H1 (cell line): ENCODE measurements around the gene C19orf44. TPM values are rescaled to one million over a fixed set of nuclear protein-coding genes. Genes with fewer than 3 reads are reported as not detected.

ENCODE experiments used
- CTCF ChIA-PET: fragments of 300-600 bp; sonication (Branson Sonifier 250); formaldehyde crosslinking; loops from one replicate; lab custom pipeline; 2021; ENCODE audit not compliant: partially characterized antibody; lab: Charles Lee
- POLR2A ChIA-PET: fragments of 300-600 bp; sonication (Branson Sonifier 250); formaldehyde crosslinking; loops from one replicate; lab custom pipeline; 2021; ENCODE audit warnings: inconsistent platforms; ENCODE audit not compliant: partially characterized antibody; lab: Charles Lee
- DNase-seq, 2 experiments: peaks; one replicate each; pipeline versions ENCODE4 v3.0.0 to v3.0.0-alpha.2; 2010 to 2022; ENCODE audit warnings: low spot score in 2 of 2, low read depth in 1 of 2, mixed read lengths in 1 of 2
- FAIRE-seq: peaks from 2 replicates; lab custom pipeline; 2011; peaks lifted over from hg19 to GRCh38; lab: Jason Lieb, UNC
- H2AFZ ChIP-seq: 2 replicates; pipeline ENCODE4 v1.8.1; 2012; ENCODE audit warnings: low read length, inconsistent platforms
- H2AK5ac ChIP-seq: 2 replicates; pipeline ENCODE4 v1.6.1; 2013; ENCODE audit warnings: low read depth, low read length
- H2BK120ac ChIP-seq: replicated peaks from 2 replicates; pipeline ENCODE3; 2013; ENCODE audit warnings: low read depth, low read length, inconsistent platforms
- H2BK12ac ChIP-seq: 2 replicates; pipeline ENCODE4 v1.6.1; 2013; ENCODE audit warnings: low read depth, low read length
- H2BK15ac ChIP-seq: 2 replicates; pipeline ENCODE4 v1.6.1; 2013; ENCODE audit warnings: low read length
- H2BK20ac ChIP-seq: 2 replicates; pipeline ENCODE4 v1.6.1; 2013; ENCODE audit warnings: low read length
- H2BK5ac ChIP-seq: 2 replicates; pipeline ENCODE4 v1.6.1; 2013; ENCODE audit warnings: low read depth, low read length
- H3K14ac ChIP-seq: 2 replicates; pipeline ENCODE4 v1.6.1; 2013; ENCODE audit warnings: inconsistent platforms; ENCODE audit not compliant: insufficient read length
- H3K18ac ChIP-seq: 2 replicates; pipeline ENCODE4 v1.6.1; 2013; ENCODE audit warnings: low read length; ENCODE audit errors: extremely low read depth
- H3K23ac ChIP-seq: 2 replicates; pipeline ENCODE4 v1.6.1; 2013; ENCODE audit warnings: inconsistent platforms; ENCODE audit not compliant: insufficient read length
- H3K23me2 ChIP-seq: 2 replicates; pipeline ENCODE4 v1.6.1; 2013; ENCODE audit warnings: low read depth, low read length
- H3K27ac ChIP-seq: 2 replicates; pipeline ENCODE4 v1.6.1; 2011; ENCODE audit warnings: low read depth, low read length, inconsistent platforms
- H3K27me3 ChIP-seq, 4 experiments: replicated peaks in 1 of 4; 1 replicate in 1 of 4; 2 replicates in 3 of 4; pipeline versions ENCODE4 v1.6.1 to v1.8.1; 2011 to 2013; ENCODE audit warnings: low read length in 3 of 4, mild to moderate bottlenecking in 3 of 4, inconsistent platforms in 2 of 4, mixed read lengths in 2 of 4, moderate library complexity in 1 of 4; ENCODE audit not compliant: control insufficient read depth in 3 of 4, insufficient read depth in 3 of 4; ENCODE audit errors: extremely low read depth in 1 of 4
- H3K36me3 ChIP-seq, 4 experiments: 2 replicates each; pipeline versions ENCODE4 v1.6.1 to v1.8.1; 2011 to 2013; ENCODE audit warnings: mild to moderate bottlenecking in 4 of 4, low read length in 3 of 4, moderate library complexity in 2 of 4, control low read depth in 1 of 4, inconsistent platforms in 1 of 4; ENCODE audit not compliant: insufficient read depth in 4 of 4, control insufficient read depth in 2 of 4
- H3K4ac ChIP-seq: replicated peaks from 2 replicates; pipeline ENCODE3; 2013; ENCODE audit warnings: low read length, low read depth, mixed read lengths, inconsistent platforms; ENCODE audit not compliant: insufficient read length
- H3K4me1 ChIP-seq, 4 experiments: replicated peaks in 1 of 4; 1 replicate in 1 of 4; 2 replicates in 3 of 4; pipeline versions ENCODE4 v1.6.1 to v1.8.1; 2011 to 2013; ENCODE audit warnings: low read length in 3 of 4, inconsistent platforms in 2 of 4, mixed read lengths in 1 of 4; ENCODE audit not compliant: insufficient read depth in 4 of 4, control insufficient read depth in 3 of 4
- H3K4me2 ChIP-seq, 2 experiments: 2 replicates each; pipeline versions ENCODE4 v1.6.1 to v1.8.1; 2011 to 2013; ENCODE audit warnings: low read depth in 2 of 2, low read length in 2 of 2, control low read depth in 1 of 2, inconsistent platforms in 1 of 2, mild to moderate bottlenecking in 1 of 2; ENCODE audit not compliant: insufficient read depth in 1 of 2
- H3K4me3 ChIP-seq, 4 experiments: fragments of 200-600, 300-600 bp in 1 of 4; sonication (generic), shearing (Covaris generic), sonication (Bioruptor Twin) in 1 of 4; 2 replicates each; pipeline versions ENCODE4 v1.5.1 to v1.8.1; 2011 to 2016; ENCODE audit warnings: low read length in 4 of 4, low read depth in 3 of 4, control low read depth in 2 of 4, inconsistent platforms in 2 of 4, mild to moderate bottlenecking in 2 of 4, mixed read lengths in 1 of 4, moderate library complexity in 1 of 4; ENCODE audit not compliant: insufficient read depth in 2 of 4; ENCODE audit errors: extremely low read depth in 1 of 4
- H3K56ac ChIP-seq: replicated peaks from 2 replicates; pipeline ENCODE3; 2013; ENCODE audit warnings: low read depth, mild to moderate bottlenecking, mixed read lengths, low read length, inconsistent platforms; ENCODE audit not compliant: insufficient read length
- H3K79me1 ChIP-seq: 2 replicates; pipeline ENCODE4 v1.6.1; 2013; ENCODE audit warnings: low read depth, low read length, control low read depth
- H3K79me2 ChIP-seq, 2 experiments: 2 replicates each; pipeline versions ENCODE4 v1.6.1 to v1.8.1; 2012 to 2013; ENCODE audit warnings: low read length in 2 of 2, mild to moderate bottlenecking in 2 of 2, inconsistent platforms in 1 of 2; ENCODE audit not compliant: insufficient read depth in 2 of 2, control insufficient read depth in 1 of 2
- H3K9ac ChIP-seq, 4 experiments: replicated peaks in 1 of 4; 1 replicate in 1 of 4; 2 replicates in 3 of 4; pipeline versions ENCODE4 v1.6.1 to v1.8.1; 2011 to 2013; ENCODE audit warnings: low read depth in 3 of 4, low read length in 3 of 4, control low read depth in 2 of 4, mild to moderate bottlenecking in 2 of 4, moderate library complexity in 2 of 4, inconsistent platforms in 1 of 4; ENCODE audit errors: extremely low read depth in 1 of 4
- H3K9me3 ChIP-seq, 2 experiments: 2 replicates each; pipeline versions ENCODE4 v1.6.1 to v1.8.1; 2012 to 2013; ENCODE audit warnings: mild to moderate bottlenecking in 2 of 2, moderate library complexity in 2 of 2, control low read depth in 1 of 2, inconsistent platforms in 1 of 2, low read depth in 1 of 2, low read length in 1 of 2, mixed read lengths in 1 of 2; ENCODE audit not compliant: insufficient read depth in 2 of 2
- H4K20me1 ChIP-seq, 2 experiments: replicated peaks in 1 of 2; 2 replicates each; pipeline versions ENCODE3 to v1.8.1; 2011 to 2013; ENCODE audit warnings: inconsistent platforms in 2 of 2, low read length in 2 of 2, mild to moderate bottlenecking in 1 of 2; ENCODE audit not compliant: insufficient read depth in 2 of 2, control insufficient read depth in 1 of 2
- H4K5ac ChIP-seq: 2 replicates; pipeline ENCODE4 v1.6.1; 2013; ENCODE audit warnings: low read length, low read depth, mixed read lengths, inconsistent platforms; ENCODE audit not compliant: insufficient read length
- H4K8ac ChIP-seq: 2 replicates; pipeline ENCODE4 v1.8.0; 2013; ENCODE audit warnings: mild to moderate bottlenecking, moderate library complexity, low read length, inconsistent platforms; ENCODE audit not compliant: insufficient read depth; ENCODE audit errors: extremely low read depth
- H4K91ac ChIP-seq: replicated peaks from 2 replicates; pipeline ENCODE3; 2013; ENCODE audit warnings: low read length, mixed read lengths, inconsistent platforms; ENCODE audit not compliant: insufficient read length
- CBX8 ChIP-seq: fragments of 300-800, 300-1000 bp; sonication (generic); IDR thresholded peaks from 2 replicates; pipeline ENCODE4 v1.7.1; 2016; ENCODE audit warnings: low read depth, low read length, borderline replicate concordance
- CHD2 ChIP-seq: IDR thresholded peaks from 2 replicates; pipeline ENCODE4 v1.6.1; 2012; ENCODE audit warnings: low read length, improper control_type of control experiment
- CTBP2 ChIP-seq: IDR thresholded peaks from 2 replicates; pipeline ENCODE4 v1.7.0; 2011; ENCODE audit warnings: borderline replicate concordance, mild to moderate bottlenecking, moderate library complexity, mixed read lengths, low read length; ENCODE audit not compliant: insufficient read depth, insufficient read length
- HDAC6 ChIP-seq: IDR thresholded peaks from one replicate; pipeline ENCODE4 v1.7.1; 2012; ENCODE audit warnings: low read depth, mild to moderate bottlenecking, inconsistent platforms, low read length, moderate library complexity
- JUN ChIP-seq: IDR thresholded peaks from 2 replicates; pipeline ENCODE4 v1.6.1; 2011; ENCODE audit warnings: low read depth, mild to moderate bottlenecking, improper control_type of control experiment, low read length
- KDM4A ChIP-seq: IDR thresholded peaks from one replicate; pipeline ENCODE4 v1.7.1; 2012; ENCODE audit warnings: low read depth, mild to moderate bottlenecking, moderate library complexity, low read length, inconsistent platforms; ENCODE audit not compliant: severe bottlenecking
- SIRT6 ChIP-seq: IDR thresholded peaks from one replicate; pipeline ENCODE4 v1.7.1; 2012; ENCODE audit warnings: low read length, inconsistent platforms
- SP1 ChIP-seq: IDR thresholded peaks from 2 replicates; pipeline ENCODE4 v1.6.1; 2011; ENCODE audit warnings: low read depth, low read length
- SP2 ChIP-seq: IDR thresholded peaks from 2 replicates; pipeline ENCODE4 v1.6.1; 2012; ENCODE audit warnings: mild to moderate bottlenecking, low read length, inconsistent platforms
- TAF7 ChIP-seq: optimal IDR thresholded peaks from 2 replicates; pipeline ENCODE3; 2011; ENCODE audit warnings: low read depth, mild to moderate bottlenecking, inconsistent platforms, low read length, moderate library complexity, borderline replicate concordance
- TEAD4 ChIP-seq: IDR thresholded peaks from 2 replicates; pipeline ENCODE4 v1.6.1; 2012; ENCODE audit warnings: low read depth, low read length, inconsistent platforms, mixed read lengths
- WGBS, 2 experiments: shearing (Covaris generic) in 1 of 2; methylation state at CpG; one replicate each; pipeline versions ENCODE4 v1.1.6 to v1.1.7; 2013 to 2015; ENCODE audit warnings: low lambda C conversion rate in 2 of 2, mixed read lengths in 2 of 2, inconsistent platforms in 1 of 2, low coverage in 1 of 2, missing lambda C conversion rate in 1 of 2; ENCODE audit not compliant: insufficient replicate concordance in 2 of 2, insufficient coverage in 1 of 2, insufficient read length in 1 of 2; ENCODE audit errors: extremely low coverage in 1 of 2, missing lambda C conversion rate in 1 of 2; 5-methylcytosine and 5-hydroxymethylcytosine counted together
- polyA plus RNA-seq, 7 experiments: library from polyadenylated mRNA; depleted of rRNA in 3 of 7; stranded (reverse) in 5 of 7; unstranded in 2 of 7; fragments of >200 nt in 5 of 7; fragments of 200-250 nt in 2 of 7; gene quantifications; 1 replicate in 5 of 7; 2 replicates in 1 of 7; 4 replicates in 1 of 7; pipeline versions ENCODE4 v1.2.1 to v1.2.3, GENCODE V29; 2011 to 2013; ENCODE audit warnings: missing spikeins in 2 of 7, mixed read lengths in 2 of 7
- total RNA-seq: library from RNA; stranded (reverse); fragmentation: NEBNext Ultra II Directional; extraction: Animal tissue kit (Norgen Biotek cat#: 25700); gene quantifications from 2 replicates; pipeline ENCODE4 v1.2.1, GENCODE V29; 2021
- TF ChIP-seq, protein P1 (sequence below): IDR thresholded peaks from 2 replicates; pipeline ENCODE4 v1.6.1; 2012; ENCODE audit warnings: inconsistent platforms

Gene C19orf44
- total and polyA plus RNA-seq, 2 of the 8 experiments (the other 6 are each of a cell fraction or from before 2014, with no cell fraction given) = 2.1 to 4.5 TPM

DNA sequence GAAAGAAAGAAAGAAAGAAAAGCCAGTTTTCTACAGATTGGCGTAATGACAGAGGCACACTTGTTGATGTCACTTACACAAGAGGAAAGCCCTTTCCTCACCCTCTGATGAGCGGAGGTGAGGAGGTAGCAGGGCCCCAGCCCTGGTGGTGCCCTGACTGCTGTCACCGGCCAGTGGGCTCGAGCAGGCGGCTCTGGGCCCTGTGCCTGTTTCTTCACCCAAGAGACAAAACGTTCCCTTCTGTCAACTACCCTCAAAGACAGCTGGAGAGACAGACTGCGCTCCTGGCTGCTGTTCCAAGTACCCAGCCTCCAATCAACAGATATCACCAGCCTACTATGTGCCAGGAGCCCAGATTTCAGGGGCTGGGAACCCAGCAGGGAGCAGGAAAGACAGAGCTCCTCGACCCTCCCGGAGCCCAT is 34.6 kb upstream of the C19orf44 start:
- no peak overlapping the region for H2BK120ac ChIP-seq
- H2AK5ac ChIP-seq = no peak overlapping the region
- H3K4ac ChIP-seq = no peak overlapping the region
- H2BK20ac ChIP-seq = no peak overlapping the region
- TF ChIP-seq CTBP2 (no peak), SP1 (no peak), TEAD4 (no peak), KDM4A (no peak), SP2 (no peak), CHD2 (no peak), SIRT6 (no peak), HDAC6 (no peak), TAF7 (no peak), CBX8 (no peak), JUN (no peak)
- TF ChIP-seq, protein P1, sequence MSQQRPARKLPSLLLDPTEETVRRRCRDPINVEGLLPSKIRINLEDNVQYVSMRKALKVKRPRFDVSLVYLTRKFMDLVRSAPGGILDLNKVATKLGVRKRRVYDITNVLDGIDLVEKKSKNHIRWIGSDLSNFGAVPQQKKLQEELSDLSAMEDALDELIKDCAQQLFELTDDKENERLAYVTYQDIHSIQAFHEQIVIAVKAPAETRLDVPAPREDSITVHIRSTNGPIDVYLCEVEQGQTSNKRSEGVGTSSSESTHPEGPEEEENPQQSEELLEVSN = no peak
- no peak overlapping the region for H3K23ac ChIP-seq
- H3K14ac ChIP-seq = no peak overlapping the region
- H3K18ac ChIP-seq = no peak overlapping the region
- H3K27me3 ChIP-seq = no peaks in the 10 kb centered on the region
- H4K8ac ChIP-seq = 0 out of 2 replicates have a peak overlapping the region, but pooled peaks have one; percentile 1
- H3K23me2 ChIP-seq = peaks cover 2% of the 10 kb centered on the region; the same call in 1 of the 2 replicates
- no peak overlapping the region for H3K56ac ChIP-seq
- ChIA-PET POLR2A (no interaction called here), CTCF (interaction anchor here (1.3 kb wide), 1 partner anchor 20 kb away, joined by 5 read pairs; no protein-coding TSS in a partner anchor)
- 0 out of 2 replicates have a peak overlapping the region, but pooled peaks have one; percentile 14 for H3K27ac ChIP-seq
- no peaks in the 10 kb centered on the region for H3K36me3 ChIP-seq
- H3K79me2 ChIP-seq = peaks cover 10 to 94% of the 10 kb centered on the region in 2 experiments
- no peak for DNase-seq
- no peak overlapping the region for H2BK12ac ChIP-seq
- H3K79me1 ChIP-seq = peaks cover 41% of the 10 kb centered on the region
- H3K4me3 ChIP-seq = no peak overlapping the region
- H3K4me2 ChIP-seq = no peak overlapping the region
- H2BK15ac ChIP-seq = no peak overlapping the region
- no peak overlapping the region for H4K5ac ChIP-seq
- no peak overlapping the region for H2BK5ac ChIP-seq
- no peaks in the 10 kb centered on the region for H3K9me3 ChIP-seq
- H4K20me1 ChIP-seq = peaks cover 23 to 38% of the 10 kb centered on the region in 2 experiments
- H3K9ac ChIP-seq = no peak overlapping the region
- peaks cover 8 to 29% (median 17%) of the 10 kb centered on the region in 4 experiments for H3K4me1 ChIP-seq
- no peak for FAIRE-seq
- H2AFZ ChIP-seq = no peak overlapping the region
- WGBS, 2 experiments = 93% methylated on average over 9 of the region's 9 CpGs; no CpG with 5 or more reads in 1 of the 2 experiments
- no peak overlapping the region for H4K91ac ChIP-seq
